Subcutaneous adipose tissue (tissue), 4 donors: ENCODE results near the gene RBAK. TPM values are rescaled to one million over a fixed set of nuclear protein-coding genes. Genes with fewer than 3 reads are reported as not detected.

ENCODE experiments used
- total RNA-seq, 4 donors: library from RNA; depleted of rRNA; stranded (reverse); fragments of >200 nt; gene quantifications; one replicate each; pipeline ENCODE4 v1.1.0, GENCODE V29; 2016
- TF ChIP-seq, protein P1 (sequence below): fragments of 450-650 bp; IDR thresholded peaks from one replicate; pipeline ENCODE4 v1.5.1; 2016; ENCODE audit warnings: low read depth, mild to moderate bottlenecking, control low read depth, antibody characterized with exemption, moderate library complexity

RBAK gene
- total RNA-seq, 4 donors from 2014 or later: 9.5 to 14.7 (median 11.4) TPM

DNA sequence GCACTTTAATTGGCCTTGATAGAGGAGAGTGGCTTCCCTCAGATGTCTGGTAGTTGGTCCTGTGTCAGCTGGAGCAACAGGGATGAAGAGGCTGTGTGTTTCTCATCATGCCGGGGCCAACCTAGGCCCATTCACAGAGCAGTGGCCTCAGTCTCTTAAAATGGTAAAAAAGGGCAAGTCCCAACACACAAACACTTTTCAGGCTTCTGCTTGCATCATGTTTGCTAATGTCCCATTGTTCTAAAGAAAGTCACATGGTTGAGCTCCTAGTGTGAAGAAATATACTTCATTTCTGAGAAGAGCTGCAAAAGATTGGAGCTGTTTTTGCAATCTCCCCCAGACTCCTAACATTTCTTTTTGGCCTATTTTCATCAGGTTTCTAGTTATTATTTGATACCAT, 40.6 kb upstream of the RBAK start:
- TF ChIP-seq, protein P1, sequence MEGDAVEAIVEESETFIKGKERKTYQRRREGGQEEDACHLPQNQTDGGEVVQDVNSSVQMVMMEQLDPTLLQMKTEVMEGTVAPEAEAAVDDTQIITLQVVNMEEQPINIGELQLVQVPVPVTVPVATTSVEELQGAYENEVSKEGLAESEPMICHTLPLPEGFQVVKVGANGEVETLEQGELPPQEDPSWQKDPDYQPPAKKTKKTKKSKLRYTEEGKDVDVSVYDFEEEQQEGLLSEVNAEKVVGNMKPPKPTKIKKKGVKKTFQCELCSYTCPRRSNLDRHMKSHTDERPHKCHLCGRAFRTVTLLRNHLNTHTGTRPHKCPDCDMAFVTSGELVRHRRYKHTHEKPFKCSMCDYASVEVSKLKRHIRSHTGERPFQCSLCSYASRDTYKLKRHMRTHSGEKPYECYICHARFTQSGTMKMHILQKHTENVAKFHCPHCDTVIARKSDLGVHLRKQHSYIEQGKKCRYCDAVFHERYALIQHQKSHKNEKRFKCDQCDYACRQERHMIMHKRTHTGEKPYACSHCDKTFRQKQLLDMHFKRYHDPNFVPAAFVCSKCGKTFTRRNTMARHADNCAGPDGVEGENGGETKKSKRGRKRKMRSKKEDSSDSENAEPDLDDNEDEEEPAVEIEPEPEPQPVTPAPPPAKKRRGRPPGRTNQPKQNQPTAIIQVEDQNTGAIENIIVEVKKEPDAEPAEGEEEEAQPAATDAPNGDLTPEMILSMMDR: no peak

DNA sequence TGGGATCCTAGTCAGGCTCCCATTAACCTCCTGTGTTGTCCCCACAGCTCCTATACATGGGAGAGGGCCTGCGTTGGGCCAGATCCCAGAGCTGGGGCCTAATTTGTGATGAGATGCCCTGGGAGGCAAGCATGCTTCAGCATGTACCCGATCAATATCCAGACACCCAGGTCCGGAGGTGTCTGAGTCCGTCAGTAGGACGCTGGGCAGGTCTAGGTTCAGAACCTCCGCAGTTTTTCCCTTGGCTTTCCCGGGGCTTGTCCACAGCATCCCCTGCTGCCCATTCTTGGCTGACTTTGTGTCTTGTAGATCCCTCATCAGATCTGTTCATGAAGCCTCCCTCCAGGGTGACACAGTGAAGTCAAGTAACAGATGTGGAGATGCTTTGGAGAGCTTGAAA, 32.7 kb upstream of the RBAK start:
- TF ChIP-seq, protein P1: no peak

DNA sequence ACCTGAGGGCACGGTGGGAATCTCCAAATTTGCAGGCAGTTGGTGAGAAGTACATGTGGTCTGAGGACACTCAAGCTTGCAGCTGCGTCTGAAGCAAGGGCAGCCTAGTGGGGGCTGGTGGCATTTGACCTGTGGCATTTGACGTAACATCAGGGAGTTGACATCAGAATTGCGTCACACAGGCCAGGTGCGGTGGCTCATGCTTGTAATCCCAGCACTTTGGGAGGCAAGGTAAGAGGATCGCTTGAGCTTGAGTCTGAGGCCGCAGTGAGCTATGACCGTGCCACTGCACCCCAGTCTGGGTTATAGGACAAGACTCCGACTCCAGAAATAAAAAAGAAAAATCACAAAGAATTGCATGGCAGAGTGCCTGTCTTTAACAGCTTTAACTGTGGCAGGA, 25.6 kb upstream of the RBAK start:
- TF ChIP-seq, protein P1: no peak

DNA sequence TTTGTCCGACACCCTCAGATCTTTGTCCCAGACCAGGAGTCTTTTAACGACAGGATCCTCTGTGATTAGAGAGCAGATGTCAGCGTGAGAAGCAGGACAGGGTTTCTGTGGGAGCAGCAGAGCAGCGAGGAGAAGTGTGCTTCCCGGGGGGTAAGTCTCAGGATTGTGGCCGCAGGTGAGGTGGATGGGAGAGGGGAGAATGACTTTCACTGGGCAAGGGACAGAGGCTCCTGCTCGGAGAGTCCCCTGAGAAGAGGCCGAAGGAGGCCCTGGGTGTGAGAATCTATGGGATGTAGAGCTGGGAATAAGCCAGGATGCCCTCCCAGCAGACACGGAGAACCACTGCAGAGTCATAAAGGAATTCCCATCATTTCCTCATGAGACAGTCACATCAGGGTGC, 10.4 kb upstream of the RBAK start:
- TF ChIP-seq, protein P1: no peak

DNA sequence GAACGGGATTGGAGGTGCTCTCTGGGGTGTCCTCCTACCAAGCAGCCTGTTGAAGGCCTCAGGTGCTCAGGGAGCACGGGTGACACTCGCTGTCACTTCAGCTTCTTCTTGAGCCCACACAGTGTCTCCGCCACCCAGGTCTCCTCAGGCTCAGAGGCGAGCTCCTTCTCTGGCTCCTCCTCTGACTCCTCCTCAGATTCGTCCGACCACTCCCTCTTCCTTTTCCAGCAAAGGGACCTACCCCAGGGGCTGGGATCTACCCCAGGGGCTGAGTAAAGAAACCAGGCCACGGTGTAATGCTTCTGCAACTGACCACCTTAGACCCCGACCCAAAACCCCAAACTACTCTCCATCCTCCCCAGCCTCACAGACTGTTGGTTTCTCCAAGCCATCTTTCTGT, 9.2 kb upstream of the RBAK start:
- TF ChIP-seq, protein P1: no peak

- TF ChIP-seq, protein P1: no peak
These were observed 4.6 kb upstream of the RBAK start for GRCh38 chr7:5041047-5041446.

DNA sequence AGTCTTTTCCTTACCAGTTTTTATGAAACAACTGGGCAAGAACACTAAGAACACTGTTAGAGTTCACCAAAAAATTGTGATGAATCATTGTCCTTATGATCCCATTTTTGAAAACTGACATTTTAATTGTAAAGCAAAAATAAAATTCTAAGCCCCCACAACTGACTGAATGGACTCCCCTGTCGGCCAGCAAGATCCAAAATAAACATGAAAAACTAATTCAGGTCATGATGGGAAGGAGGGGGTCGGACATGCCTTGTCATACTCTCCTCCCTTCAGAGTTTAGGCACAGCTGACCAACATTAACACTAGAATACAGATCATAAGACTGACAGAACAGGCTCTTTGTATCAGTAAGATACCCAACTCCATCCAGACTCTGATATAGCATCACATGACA, 2.0 kb upstream of the RBAK start:
- TF ChIP-seq, protein P1: no peak

GRCh38 chr7:5050676-5051075, 5.0 kb downstream of the RBAK start:
- TF ChIP-seq, protein P1: no peak
